Adrenal gland (tissue), 12 donors: Measurements from ENCODE around the gene MCF2L. TPM values are rescaled to one million over a fixed set of nuclear protein-coding genes. Genes with fewer than 3 reads are reported as not detected.

Source experiments
- DNase-seq, 7 donors: peaks; one replicate each; pipeline ENCODE4 v3.0.0-alpha.2; 2019 to 2020
- H3K27ac ChIP-seq, 5 donors: fragments of 200-600 bp; sonication (generic) in 4 of 5; 1 replicate in 3 of 5; 2 replicates in 2 of 5; pipeline versions ENCODE4 v1.5.1 to v1.8.0; 2016 to 2020; ENCODE audit warnings: mild to moderate bottlenecking in 1 of 5
- H3K27me3 ChIP-seq: fragments of 200-600 bp; 2 replicates; pipeline ENCODE4 v1.8.0; 2021
- H3K36me3 ChIP-seq, 2 donors: fragments of 200-600 bp; replicated peaks in 1 of 2; 1 replicate in 1 of 2; 2 replicates in 1 of 2; pipeline versions ENCODE4 v1.5.1 to v1.8.0; 2018 to 2022
- H3K4me1 ChIP-seq, 2 donors: fragments of 200-600 bp; replicated peaks in 1 of 2; 1 replicate in 1 of 2; 2 replicates in 1 of 2; pipeline versions ENCODE4 v1.5.1 to v1.8.0; 2018 to 2021
- H3K4me3 ChIP-seq, 4 donors: fragments of 200-600 bp; sonication (generic) in 3 of 4; one replicate each; pipeline ENCODE4 v1.5.1; 2016 to 2018
- H3K9me3 ChIP-seq, 3 donors: fragments of 200-600 bp; sonication (generic) in 1 of 3; replicated peaks in 1 of 3; 1 replicate in 2 of 3; 2 replicates in 1 of 3; pipeline versions ENCODE4 v1.5.1 to v1.8.0; 2016 to 2021
- POLR2A ChIP-seq, 2 donors: fragments of 450-650 bp; IDR thresholded peaks; one replicate each; pipeline ENCODE4 v1.6.1; 2017; ENCODE audit warnings: antibody characterized with exemption in 2 of 2, mild to moderate bottlenecking in 2 of 2, moderate library complexity in 1 of 2
- WGBS, 4 donors: extraction: QIAGEN DNeasy Blood & Tissue Kit in 2 of 4; methylation state at CpG; one replicate each; pipeline versions ENCODE4 v1.1.5 to v1.1.7; 2013 to 2017; 5-methylcytosine and 5-hydroxymethylcytosine counted together
- intact Hi-C, 2 donors: fragments of 100-400 bp; cut with DNase I; formaldehyde crosslinking; loops; one replicate each; pipeline versions ENCODE4 v1.14.1 to v1.15.0; 2022 to 2023
- polyA plus RNA-seq, 3 donors: library from polyadenylated mRNA; stranded (reverse); fragments of 200-250 nt in 2 of 3; fragments of 350-450 nt in 1 of 3; fragmentation: Illumina TruSeq in 1 of 3; extraction: RNeasy Lipid Tissue Mini Kit (QIAGEN cat#74804) in 1 of 3; gene quantifications; one replicate each; pipeline ENCODE4 v1.2.3, GENCODE V29; 2013 to 2014
- total RNA-seq, 9 donors: library from RNA; depleted of rRNA in 4 of 9; stranded (reverse); fragments of >200 nt in 4 of 9; fragments of 120-200 nt in 1 of 9; fragmentation: NEBNext Ultra II Directional in 1 of 9; extraction: Animal tissue kit (Norgen Biotek cat#: 25700) in 1 of 9; gene quantifications; one replicate each; pipeline versions ENCODE4 v1.1.0 to v1.2.4, GENCODE V29; 2013 to 2023
- TF ChIP-seq, protein P1 (sequence below), 6 experiments: fragments of 450-650 bp in 4 of 6; fragments of 200-600 bp in 2 of 6; sonication (generic) in 1 of 6; IDR thresholded peaks; 1 replicate in 5 of 6; 2 replicates in 1 of 6; pipeline versions ENCODE4 v1.5.1 to v1.8.0; 2016 to 2021; ENCODE audit warnings: antibody characterized with exemption in 6 of 6, mild to moderate bottlenecking in 2 of 6, moderate library complexity in 1 of 6
- donor health status: healthy with polysubstance abuse.
- donor health status: Bipolar disorder and iron deficiency.
- donor health status: DM: yes; HTN: yes; CAD: no.
- donor health status: DM: no; HTN: no; CAD: no.
- donor health status: DM: no; HTN: no; CAD: no.
- donor health status: DM: yes; HTN: yes; CAD: no.

MCF2L gene
- total and polyA plus RNA-seq, 12 donors, result 7.6 to 49.0 (median 15.3) TPM

DNA sequence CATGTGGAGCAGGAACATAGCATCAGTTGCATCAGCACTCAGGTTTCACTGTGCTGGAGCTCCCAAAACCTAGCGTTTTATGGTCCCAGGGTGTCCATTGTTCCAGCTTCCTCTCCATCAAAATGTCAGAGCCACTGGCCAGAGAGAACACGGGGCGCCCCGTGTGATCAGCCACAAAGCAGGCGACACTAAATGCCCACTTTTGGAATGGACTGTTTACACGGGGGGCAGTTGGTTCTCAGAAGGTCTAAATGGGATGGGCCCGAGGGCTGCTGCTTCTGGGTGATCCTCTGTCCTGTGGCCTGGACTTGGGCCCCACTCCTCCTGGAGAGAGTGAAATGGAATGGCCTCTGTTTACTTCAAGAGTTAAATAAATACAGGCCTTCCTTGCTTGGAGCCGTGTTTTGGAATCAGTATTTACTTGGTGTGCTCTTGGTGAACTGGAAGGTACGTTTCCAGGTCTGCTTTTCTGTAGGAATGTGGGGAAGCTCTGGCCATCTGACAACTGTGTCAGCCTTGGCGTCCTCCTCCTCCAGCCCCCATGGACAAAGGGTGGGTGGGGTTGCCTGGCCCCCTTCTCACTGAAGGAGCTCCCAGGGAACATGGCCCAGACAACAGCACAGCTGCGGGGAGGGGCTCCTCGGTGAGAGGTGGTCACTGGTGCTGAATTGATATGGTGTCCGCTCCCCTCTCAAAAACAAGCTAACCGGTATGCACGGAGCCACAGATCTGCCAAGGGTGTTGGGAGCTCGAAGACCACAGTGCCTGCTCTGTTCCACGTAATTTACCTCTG, 16.1 kb upstream of the MCF2L start:
- intact Hi-C loops, result no loop called here

DNA sequence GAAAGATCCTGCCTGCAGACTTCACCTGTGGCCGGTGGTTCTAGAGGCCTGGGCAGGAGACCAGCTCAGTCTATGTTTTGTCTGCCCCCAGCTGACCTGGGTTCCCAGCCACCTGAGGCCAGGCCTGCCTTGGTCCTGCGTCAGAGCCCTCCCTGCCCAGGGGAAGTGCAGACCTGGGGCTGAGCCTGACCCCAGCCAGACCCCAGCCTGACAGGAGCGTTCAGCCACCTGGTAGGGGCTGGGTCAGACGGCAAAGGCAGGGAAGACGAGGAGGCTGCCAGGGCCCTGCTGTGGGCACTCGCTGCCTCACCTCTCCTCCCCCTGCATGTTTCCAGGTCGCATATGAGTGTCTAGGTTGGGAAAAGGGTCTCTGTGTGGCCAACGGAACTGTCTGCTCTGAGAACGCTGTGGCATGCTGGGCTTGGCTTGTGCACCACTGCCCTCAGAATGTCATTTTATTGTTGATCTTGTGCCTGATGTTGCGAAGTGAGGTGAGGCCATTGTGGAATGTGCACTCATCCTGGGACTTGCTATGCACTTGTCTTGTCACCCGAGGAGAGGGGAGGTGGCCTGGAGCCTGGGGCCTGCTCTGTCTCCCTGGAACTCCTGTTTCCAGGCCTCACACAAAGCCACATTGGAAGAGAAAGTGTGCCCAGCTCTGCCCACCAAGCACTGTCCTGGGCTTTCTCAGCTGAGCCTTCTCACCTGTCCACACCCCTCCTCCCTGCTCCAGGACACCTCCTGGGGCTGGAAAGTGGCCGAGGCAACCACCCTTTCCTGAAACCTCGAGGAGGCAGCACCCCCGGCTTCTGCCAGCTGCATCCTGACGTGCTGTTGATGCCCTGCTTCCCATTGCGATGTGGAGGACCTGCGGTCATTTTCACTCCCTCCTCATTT, 15.2 kb upstream of the MCF2L start:
- 74 to 86% (median 79%) methylated on average over 12 to 17 of the region's 17 CpGs for WGBS, 4 donors
- no peaks in the 10 kb centered on the region for H3K27me3 ChIP-seq
- intact Hi-C loops, result no loop called here
- H3K4me1 ChIP-seq, result no peaks in the 10 kb centered on the region
- H3K27ac ChIP-seq, result no peak overlapping the region
- no peaks in the 10 kb centered on the region for H3K9me3 ChIP-seq
- no peak overlapping the region for H3K4me3 ChIP-seq
- DNase-seq, result no peak
- no peak for TF ChIP-seq POLR2A (IDR thresholded peaks at IDR 0.05)
- TF ChIP-seq, protein P1, sequence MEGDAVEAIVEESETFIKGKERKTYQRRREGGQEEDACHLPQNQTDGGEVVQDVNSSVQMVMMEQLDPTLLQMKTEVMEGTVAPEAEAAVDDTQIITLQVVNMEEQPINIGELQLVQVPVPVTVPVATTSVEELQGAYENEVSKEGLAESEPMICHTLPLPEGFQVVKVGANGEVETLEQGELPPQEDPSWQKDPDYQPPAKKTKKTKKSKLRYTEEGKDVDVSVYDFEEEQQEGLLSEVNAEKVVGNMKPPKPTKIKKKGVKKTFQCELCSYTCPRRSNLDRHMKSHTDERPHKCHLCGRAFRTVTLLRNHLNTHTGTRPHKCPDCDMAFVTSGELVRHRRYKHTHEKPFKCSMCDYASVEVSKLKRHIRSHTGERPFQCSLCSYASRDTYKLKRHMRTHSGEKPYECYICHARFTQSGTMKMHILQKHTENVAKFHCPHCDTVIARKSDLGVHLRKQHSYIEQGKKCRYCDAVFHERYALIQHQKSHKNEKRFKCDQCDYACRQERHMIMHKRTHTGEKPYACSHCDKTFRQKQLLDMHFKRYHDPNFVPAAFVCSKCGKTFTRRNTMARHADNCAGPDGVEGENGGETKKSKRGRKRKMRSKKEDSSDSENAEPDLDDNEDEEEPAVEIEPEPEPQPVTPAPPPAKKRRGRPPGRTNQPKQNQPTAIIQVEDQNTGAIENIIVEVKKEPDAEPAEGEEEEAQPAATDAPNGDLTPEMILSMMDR (IDR thresholded peaks at IDR 0.05), result no peak
- H3K36me3 ChIP-seq, result no peaks in the 10 kb centered on the region

More for the DNA sequence above, 16.1 kb upstream of the MCF2L start:
- Histone ChIP-seq H3K27me3 (no peaks in the 10 kb centered on the region), H3K4me1 (no peaks in the 10 kb centered on the region), H3K27ac (no peak overlapping the region), H3K36me3 (no peaks in the 10 kb centered on the region), H3K9me3 (no peaks in the 10 kb centered on the region), H3K4me3 (no peak overlapping the region)
- 69 to 76% (median 75%) methylated on average over 13 to 17 of the region's 17 CpGs for WGBS, 4 donors
- TF ChIP-seq, protein P1 (IDR thresholded peaks at IDR 0.05), result no peak
- no peak for TF ChIP-seq POLR2A (IDR thresholded peaks at IDR 0.05)
- no peak for DNase-seq

DNA sequence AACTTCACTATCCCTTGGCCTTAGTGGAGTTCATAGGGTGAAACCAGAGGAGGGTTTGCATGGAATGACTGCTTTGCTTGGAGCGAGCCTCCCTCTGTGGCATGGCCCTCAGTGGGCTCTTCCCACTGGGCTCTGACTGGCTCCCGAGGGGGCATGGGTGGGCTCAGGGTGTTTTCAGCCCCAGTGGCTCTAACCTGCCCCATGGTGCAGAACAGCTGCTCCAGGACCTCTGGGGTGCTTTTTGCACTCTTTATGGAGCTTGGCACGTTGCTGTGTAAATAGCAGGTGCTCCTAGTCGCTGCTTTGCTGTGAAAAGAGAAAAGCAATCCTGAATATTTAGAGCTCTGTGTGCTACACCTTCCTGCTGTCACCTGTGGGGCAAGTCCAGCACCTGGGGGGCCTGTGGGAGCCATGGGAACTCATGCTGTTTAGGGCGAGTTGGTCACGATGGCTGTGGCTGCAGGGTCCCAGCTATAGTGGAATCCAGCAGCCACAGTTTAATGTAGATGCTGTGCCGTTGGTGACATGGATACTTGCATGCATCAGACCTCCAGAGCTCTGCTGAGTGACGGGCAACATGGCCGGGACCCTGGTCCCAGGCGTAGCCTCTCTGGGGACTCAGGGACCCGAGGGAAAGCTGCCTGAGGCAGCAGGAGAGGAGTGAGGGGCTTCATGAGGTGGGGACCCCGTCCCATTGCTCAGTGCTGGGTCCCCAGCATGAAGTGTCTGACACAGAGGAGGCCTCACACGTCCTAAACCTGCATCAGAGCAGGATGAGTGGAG, 14.3 kb upstream of the MCF2L start:
- TF ChIP-seq, protein P1 (IDR thresholded peaks at IDR 0.05), result no peak
- TF ChIP-seq POLR2A (IDR thresholded peaks at IDR 0.05), result no peak
- WGBS, 4 donors, result 69 to 84% (median 80%) methylated on average over 9 to 13 of the region's 13 CpGs
- Histone ChIP-seq H3K27me3 (no peaks in the 10 kb centered on the region), H3K4me3 (no peak overlapping the region), H3K36me3 (no peaks in the 10 kb centered on the region), H3K4me1 (no peaks in the 10 kb centered on the region), H3K27ac (no peak overlapping the region), H3K9me3 (no peaks in the 10 kb centered on the region)
- DNase-seq, result no peak
- intact Hi-C loops, result no loop called here
